Measurements from ENCODE around the gene ZNF385B. TPM values are rescaled to one million over a fixed set of nuclear protein-coding genes. Genes with fewer than 3 reads are reported as not detected.

Gene ZNF385B
- total RNA-seq, 1 donor, result 1.1 TPM

DNA sequence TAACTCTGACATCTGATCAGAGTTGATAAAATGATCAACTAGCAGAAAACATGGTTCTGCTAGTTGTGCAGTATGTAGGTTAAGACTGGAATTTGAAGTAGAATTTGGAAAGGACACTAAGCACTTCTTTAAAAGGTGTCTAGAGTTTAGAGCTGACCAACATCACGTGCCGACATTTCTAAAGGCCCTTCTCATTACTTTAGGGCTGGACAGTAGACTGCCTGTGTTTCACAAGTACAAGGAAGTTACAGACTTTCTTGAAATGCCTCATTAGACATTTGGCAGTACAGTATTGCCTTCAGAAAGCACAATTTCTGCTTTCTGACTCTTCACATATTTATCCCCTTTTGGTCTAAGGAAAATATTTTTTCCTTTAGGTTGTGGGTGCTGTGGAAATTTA lies 255.3 kb downstream of the ZNF385B start:
- H3K4me1 ChIP-seq (ENCODE audit: insufficient read depth, low read length), result no peaks in the 10 kb centered on the region
- H3K79me2 ChIP-seq (ENCODE audit: insufficient read depth, low read length), result no peaks in the 10 kb centered on the region
- TF ChIP-seq, protein P1, sequence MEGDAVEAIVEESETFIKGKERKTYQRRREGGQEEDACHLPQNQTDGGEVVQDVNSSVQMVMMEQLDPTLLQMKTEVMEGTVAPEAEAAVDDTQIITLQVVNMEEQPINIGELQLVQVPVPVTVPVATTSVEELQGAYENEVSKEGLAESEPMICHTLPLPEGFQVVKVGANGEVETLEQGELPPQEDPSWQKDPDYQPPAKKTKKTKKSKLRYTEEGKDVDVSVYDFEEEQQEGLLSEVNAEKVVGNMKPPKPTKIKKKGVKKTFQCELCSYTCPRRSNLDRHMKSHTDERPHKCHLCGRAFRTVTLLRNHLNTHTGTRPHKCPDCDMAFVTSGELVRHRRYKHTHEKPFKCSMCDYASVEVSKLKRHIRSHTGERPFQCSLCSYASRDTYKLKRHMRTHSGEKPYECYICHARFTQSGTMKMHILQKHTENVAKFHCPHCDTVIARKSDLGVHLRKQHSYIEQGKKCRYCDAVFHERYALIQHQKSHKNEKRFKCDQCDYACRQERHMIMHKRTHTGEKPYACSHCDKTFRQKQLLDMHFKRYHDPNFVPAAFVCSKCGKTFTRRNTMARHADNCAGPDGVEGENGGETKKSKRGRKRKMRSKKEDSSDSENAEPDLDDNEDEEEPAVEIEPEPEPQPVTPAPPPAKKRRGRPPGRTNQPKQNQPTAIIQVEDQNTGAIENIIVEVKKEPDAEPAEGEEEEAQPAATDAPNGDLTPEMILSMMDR (IDR thresholded peaks at IDR 0.05; ENCODE audit: extremely low read depth, low read depth, low read length), result no peak
- no peaks in the 10 kb centered on the region for H4K20me1 ChIP-seq (ENCODE audit: insufficient read depth, low read length)
- H3K27ac ChIP-seq (ENCODE audit: low read depth, low read length), result no peak overlapping the region
- no peak overlapping the region for H2AFZ ChIP-seq (ENCODE audit: low read length)
- H3K4me3 ChIP-seq (ENCODE audit: insufficient read depth, low read length), result no peak overlapping the region
- H3K4me2 ChIP-seq (ENCODE audit: insufficient read depth, low read length), result no peak overlapping the region
- no peaks in the 10 kb centered on the region for H3K36me3 ChIP-seq (ENCODE audit: insufficient read depth, low read length)
- no peaks in the 10 kb centered on the region for H3K9me3 ChIP-seq (ENCODE audit: low read depth, low read length)
- H3K27me3 ChIP-seq (ENCODE audit: insufficient read depth, low read length), result no peaks in the 10 kb centered on the region
- no peak for DNase-seq (ENCODE audit: insufficient read length, low spot score, missing footprints)

DNA sequence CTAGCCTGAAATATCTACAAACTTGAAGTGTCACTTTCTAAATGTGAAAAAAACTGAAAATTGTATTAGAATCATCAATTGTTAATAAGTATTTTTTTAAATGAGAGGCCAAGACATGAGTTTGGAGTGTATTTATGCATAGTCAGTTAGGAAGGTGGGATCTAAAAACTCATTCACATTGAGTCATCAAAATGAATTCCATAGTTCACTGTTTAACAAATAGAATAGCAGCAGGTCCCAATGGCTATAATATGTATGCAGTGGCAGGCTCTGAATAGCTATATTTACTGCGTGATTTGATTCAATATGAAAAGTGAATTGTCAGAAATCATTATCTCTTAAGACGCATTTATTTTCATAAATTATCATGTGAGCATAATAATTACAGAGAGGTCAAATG lies 256.1 kb downstream of the ZNF385B start:
- no peak for DNase-seq (ENCODE audit: insufficient read length, low spot score, missing footprints)

GRCh38 chr2:179604598-179604997 lies 256.8 kb downstream of the ZNF385B start:
- H3K4me3 ChIP-seq (ENCODE audit: insufficient read depth, low read length), result no peak overlapping the region
- no peak overlapping the region for H3K27ac ChIP-seq (ENCODE audit: low read depth, low read length)
- TF ChIP-seq, protein P1 (IDR thresholded peaks at IDR 0.05; ENCODE audit: extremely low read depth, low read depth, low read length), result no peak
- no peak overlapping the region for H3K4me2 ChIP-seq (ENCODE audit: insufficient read depth, low read length)
- no peaks in the 10 kb centered on the region for H3K9me3 ChIP-seq (ENCODE audit: low read depth, low read length)
- no peak for DNase-seq (ENCODE audit: insufficient read length, low spot score, missing footprints)
- H3K79me2 ChIP-seq (ENCODE audit: insufficient read depth, low read length), result no peaks in the 10 kb centered on the region
- no peaks in the 10 kb centered on the region for H3K36me3 ChIP-seq (ENCODE audit: insufficient read depth, low read length)
- no peaks in the 10 kb centered on the region for H4K20me1 ChIP-seq (ENCODE audit: insufficient read depth, low read length)
- H2AFZ ChIP-seq (ENCODE audit: low read length), result no peak overlapping the region
- H3K4me1 ChIP-seq (ENCODE audit: insufficient read depth, low read length), result no peaks in the 10 kb centered on the region
- no peaks in the 10 kb centered on the region for H3K27me3 ChIP-seq (ENCODE audit: insufficient read depth, low read length)

More for the DNA sequence above, 256.1 kb downstream of the ZNF385B start:
- no peak overlapping the region for H3K4me3 ChIP-seq (ENCODE audit: insufficient read depth, low read length)
- TF ChIP-seq, protein P1 (IDR thresholded peaks at IDR 0.05; ENCODE audit: extremely low read depth, low read depth, low read length), result no peak
- no peaks in the 10 kb centered on the region for H3K4me1 ChIP-seq (ENCODE audit: insufficient read depth, low read length)
- no peaks in the 10 kb centered on the region for H3K27me3 ChIP-seq (ENCODE audit: insufficient read depth, low read length)
- H3K9me3 ChIP-seq (ENCODE audit: low read depth, low read length), result no peaks in the 10 kb centered on the region
- no peak overlapping the region for H3K27ac ChIP-seq (ENCODE audit: low read depth, low read length)
- H3K4me2 ChIP-seq (ENCODE audit: insufficient read depth, low read length), result no peak overlapping the region
- no peak overlapping the region for H2AFZ ChIP-seq (ENCODE audit: low read length)
- no peaks in the 10 kb centered on the region for H3K79me2 ChIP-seq (ENCODE audit: insufficient read depth, low read length)
- no peaks in the 10 kb centered on the region for H4K20me1 ChIP-seq (ENCODE audit: insufficient read depth, low read length)
- H3K36me3 ChIP-seq (ENCODE audit: insufficient read depth, low read length), result no peaks in the 10 kb centered on the region

- Histone ChIP-seq H3K27me3 (ENCODE audit: insufficient read depth, low read length) (no peaks in the 10 kb centered on the region), H3K9me3 (ENCODE audit: low read depth, low read length) (no peaks in the 10 kb centered on the region), H3K27ac (ENCODE audit: low read depth, low read length) (no peak overlapping the region), H3K4me2 (ENCODE audit: insufficient read depth, low read length) (no peak overlapping the region), H3K4me3 (ENCODE audit: insufficient read depth, low read length) (no peak overlapping the region), H4K20me1 (ENCODE audit: insufficient read depth, low read length) (no peaks in the 10 kb centered on the region), H3K36me3 (ENCODE audit: insufficient read depth, low read length) (no peaks in the 10 kb centered on the region), H3K4me1 (ENCODE audit: insufficient read depth, low read length) (no peaks in the 10 kb centered on the region), H3K79me2 (ENCODE audit: insufficient read depth, low read length) (no peaks in the 10 kb centered on the region), H2AFZ (ENCODE audit: low read length) (no peak overlapping the region)
- DNase-seq (ENCODE audit: insufficient read length, low spot score, missing footprints), result no peak
- TF ChIP-seq, protein P1 (IDR thresholded peaks at IDR 0.05; ENCODE audit: extremely low read depth, low read depth, low read length), result no peak
Observed at GRCh38 chr2:179602452-179602851, 259.0 kb downstream of the ZNF385B start.

Data from osteoblast (primary cell).